ENCODE measurements around the gene ANKRD24. TPM values are rescaled to one million over a fixed set of nuclear protein-coding genes. Genes with fewer than 3 reads are reported as not detected.

ANKRD24 gene
- total and polyA plus RNA-seq, 4 donors = 0.68 to 2.4 (median 1.3) TPM

DNA sequence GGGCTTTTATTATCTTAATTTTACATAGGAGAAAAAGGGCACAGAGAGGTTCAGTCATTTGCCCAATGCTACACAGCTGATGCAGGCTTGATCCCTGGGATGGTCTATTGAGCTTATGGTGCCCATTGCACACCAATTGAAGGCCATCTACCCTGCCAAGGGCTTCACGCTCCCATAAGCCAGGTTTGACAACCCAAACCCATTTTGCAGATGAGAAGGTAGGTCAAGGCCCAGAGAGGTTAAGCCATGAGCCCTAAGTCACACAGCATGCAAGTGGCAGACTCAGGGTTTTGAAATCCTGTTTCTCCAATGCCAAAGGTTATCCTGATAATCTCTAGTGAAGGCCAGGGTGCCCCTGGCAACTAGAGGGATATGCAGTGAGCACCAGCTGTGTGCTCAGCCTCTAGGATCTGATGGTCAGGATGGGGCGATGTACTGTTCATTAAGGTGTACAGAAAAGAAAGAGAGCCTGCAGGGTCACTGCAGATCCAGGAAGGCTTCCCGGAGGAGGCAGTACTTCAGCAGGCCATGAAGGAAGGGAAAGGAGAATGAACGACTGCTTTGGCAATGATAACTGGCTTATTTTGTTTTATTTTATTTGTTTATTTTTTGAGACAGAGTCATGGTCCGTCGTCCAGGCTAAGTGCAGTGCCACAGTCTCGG is 20.9 kb upstream of the ANKRD24 start:
- Histone ChIP-seq H3K4me1 (ENCODE audit: control insufficient read depth in 5 of 5, insufficient read depth in 5 of 5, low read length in 5 of 5) (no peaks in the 10 kb centered on the region), H3K9ac (ENCODE audit: insufficient read depth in 1 of 2, low read length in 2 of 2) (no peak overlapping the region), H3K9me3 (ENCODE audit: control insufficient read depth in 4 of 4, insufficient read depth in 3 of 4, low read length in 3 of 4) (peaks cover 0 to 3% (median 0%) of the 10 kb centered on the region in 4 donors), H3K27me3 (ENCODE audit: control insufficient read depth in 3 of 3, insufficient read depth in 3 of 3, low read length in 2 of 3) (no peaks in the 10 kb centered on the region), H3K36me3 (ENCODE audit: control insufficient read depth in 4 of 4, insufficient read depth in 4 of 4, low read length in 4 of 4) (no peaks in the 10 kb centered on the region), H3K27ac (ENCODE audit: low read depth in 1 of 2, low read length in 1 of 2) (no peak overlapping the region), H3K4me3 (no peak overlapping the region)
- ATAC-seq (ENCODE audit: insufficient read depth, low FRiP score) (no peak), DNase-seq (no peak)
- WGBS, 2 donors = 74 to 82% methylated on average over 7 of the region's 7 CpGs
- TF ChIP-seq, protein P1, sequence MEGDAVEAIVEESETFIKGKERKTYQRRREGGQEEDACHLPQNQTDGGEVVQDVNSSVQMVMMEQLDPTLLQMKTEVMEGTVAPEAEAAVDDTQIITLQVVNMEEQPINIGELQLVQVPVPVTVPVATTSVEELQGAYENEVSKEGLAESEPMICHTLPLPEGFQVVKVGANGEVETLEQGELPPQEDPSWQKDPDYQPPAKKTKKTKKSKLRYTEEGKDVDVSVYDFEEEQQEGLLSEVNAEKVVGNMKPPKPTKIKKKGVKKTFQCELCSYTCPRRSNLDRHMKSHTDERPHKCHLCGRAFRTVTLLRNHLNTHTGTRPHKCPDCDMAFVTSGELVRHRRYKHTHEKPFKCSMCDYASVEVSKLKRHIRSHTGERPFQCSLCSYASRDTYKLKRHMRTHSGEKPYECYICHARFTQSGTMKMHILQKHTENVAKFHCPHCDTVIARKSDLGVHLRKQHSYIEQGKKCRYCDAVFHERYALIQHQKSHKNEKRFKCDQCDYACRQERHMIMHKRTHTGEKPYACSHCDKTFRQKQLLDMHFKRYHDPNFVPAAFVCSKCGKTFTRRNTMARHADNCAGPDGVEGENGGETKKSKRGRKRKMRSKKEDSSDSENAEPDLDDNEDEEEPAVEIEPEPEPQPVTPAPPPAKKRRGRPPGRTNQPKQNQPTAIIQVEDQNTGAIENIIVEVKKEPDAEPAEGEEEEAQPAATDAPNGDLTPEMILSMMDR (IDR thresholded peaks at IDR 0.05; ENCODE audit: control extremely low read depth, extremely low read depth) = no peak

DNA sequence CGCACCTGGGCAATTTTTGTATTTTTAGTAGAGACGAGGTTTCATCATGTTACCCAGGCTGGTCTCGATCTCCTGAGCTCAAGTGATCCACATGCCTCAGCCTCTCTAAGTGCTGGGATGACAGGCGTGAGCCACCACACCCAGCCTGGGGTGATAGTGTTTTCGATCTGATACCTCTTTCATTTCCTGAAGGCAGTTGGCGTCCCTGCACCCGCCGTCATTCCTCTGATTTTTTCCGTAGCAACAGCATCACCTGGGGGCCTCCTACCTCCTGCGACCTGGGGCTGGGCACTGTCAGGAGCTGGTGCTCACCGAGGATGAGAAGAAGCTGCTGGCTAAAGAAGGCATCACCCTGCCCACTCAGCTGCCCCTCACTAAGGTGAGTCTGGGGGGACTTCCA is 18.2 kb upstream of the ANKRD24 start:
- TF ChIP-seq, protein P1 (IDR thresholded peaks at IDR 0.05; ENCODE audit: control extremely low read depth, extremely low read depth) = no peak
- Histone ChIP-seq H3K9me3 (ENCODE audit: control insufficient read depth in 4 of 4, insufficient read depth in 3 of 4, low read length in 3 of 4) (peaks cover 0 to 3% (median 0%) of the 10 kb centered on the region in 4 donors), H3K36me3 (ENCODE audit: control insufficient read depth in 4 of 4, insufficient read depth in 4 of 4, low read length in 4 of 4) (no peaks in the 10 kb centered on the region), H3K4me1 (ENCODE audit: control insufficient read depth in 5 of 5, insufficient read depth in 5 of 5, low read length in 5 of 5) (no peaks in the 10 kb centered on the region), H3K4me3 (no peak overlapping the region), H3K27ac (ENCODE audit: low read depth in 1 of 2, low read length in 1 of 2) (no peak overlapping the region), H3K27me3 (ENCODE audit: control insufficient read depth in 3 of 3, insufficient read depth in 3 of 3, low read length in 2 of 3) (no peaks in the 10 kb centered on the region), H3K9ac (ENCODE audit: insufficient read depth in 1 of 2, low read length in 2 of 2) (no peak overlapping the region)
- WGBS, 2 donors = 61% methylated on average over 11 of the region's 11 CpGs
- no peak for ATAC-seq (ENCODE audit: insufficient read depth, low FRiP score)
- DNase-seq = no peak

DNA sequence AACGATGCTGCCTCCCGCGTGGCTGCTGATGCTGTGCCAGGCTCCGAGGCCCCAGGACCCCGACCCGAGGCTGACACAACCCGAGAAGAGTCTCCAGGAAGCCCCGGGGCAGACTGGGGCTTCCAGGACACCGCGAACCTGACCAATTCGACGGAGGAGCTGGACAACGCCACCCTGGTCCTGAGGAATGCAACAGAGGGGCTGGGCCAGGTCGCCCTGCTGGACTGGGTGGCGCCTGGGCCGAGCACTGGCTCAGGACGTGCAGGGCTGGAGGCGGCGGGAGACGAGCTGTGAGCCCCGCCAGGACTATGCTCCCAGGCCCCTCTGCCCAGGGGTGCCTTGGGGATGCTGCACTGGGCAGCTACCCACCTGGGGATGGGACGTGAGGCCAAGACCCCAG is 10.8 kb upstream of the ANKRD24 start:
- H3K27me3 ChIP-seq (ENCODE audit: control insufficient read depth in 3 of 3, insufficient read depth in 3 of 3, low read length in 2 of 3) = no peaks in the 10 kb centered on the region
- DNase-seq = no peak

More for the DNA sequence above, 10.8 kb upstream of the ANKRD24 start:
- 59 to 68% methylated on average over 22 of the region's 22 CpGs for WGBS, 2 donors
- H3K36me3 ChIP-seq (ENCODE audit: control insufficient read depth in 4 of 4, insufficient read depth in 4 of 4, low read length in 4 of 4) = peaks cover 0 to 18% (median 0%) of the 10 kb centered on the region in 4 donors
- peaks cover 0 to 4% (median 0%) of the 10 kb centered on the region in 5 donors for H3K4me1 ChIP-seq (ENCODE audit: control insufficient read depth in 5 of 5, insufficient read depth in 5 of 5, low read length in 5 of 5)
- no peak overlapping the region for H3K9ac ChIP-seq (ENCODE audit: insufficient read depth in 1 of 2, low read length in 2 of 2)
- TF ChIP-seq, protein P1 (IDR thresholded peaks at IDR 0.05; ENCODE audit: control extremely low read depth, extremely low read depth) = no peak
- peaks cover 0 to under 1% (median 0%) of the 10 kb centered on the region in 4 donors for H3K9me3 ChIP-seq (ENCODE audit: control insufficient read depth in 4 of 4, insufficient read depth in 3 of 4, low read length in 3 of 4)
- H3K4me3 ChIP-seq = no peak overlapping the region
- H3K27ac ChIP-seq (ENCODE audit: low read depth in 1 of 2, low read length in 1 of 2) = no peak overlapping the region
- ATAC-seq (ENCODE audit: insufficient read depth, low FRiP score) = no peak
